ENCODE data around the gene RGS6. TPM values are rescaled to one million over a fixed set of nuclear protein-coding genes. Genes with fewer than 3 reads are reported as not detected.

The RGS6 gene
- total RNA-seq, 1 experiment from 2014 or later: not detected

GRCh38 chr14:72559669-72560255, 627.5 kb downstream of the RGS6 start:
- CTCF ChIA-PET: interaction anchor here (0.7 kb wide), 1 partner anchor 26 kb away, joined by 5 read pairs; no protein-coding TSS in a partner anchor
- H3K4me1 Mint-ChIP-seq (ENCODE audit: low read depth, unreplicated experiment): no peaks in the 10 kb centered on the region
- H3K27ac Mint-ChIP-seq (ENCODE audit: unreplicated experiment): no peak overlapping the region
- TF ChIP-seq, protein P1, sequence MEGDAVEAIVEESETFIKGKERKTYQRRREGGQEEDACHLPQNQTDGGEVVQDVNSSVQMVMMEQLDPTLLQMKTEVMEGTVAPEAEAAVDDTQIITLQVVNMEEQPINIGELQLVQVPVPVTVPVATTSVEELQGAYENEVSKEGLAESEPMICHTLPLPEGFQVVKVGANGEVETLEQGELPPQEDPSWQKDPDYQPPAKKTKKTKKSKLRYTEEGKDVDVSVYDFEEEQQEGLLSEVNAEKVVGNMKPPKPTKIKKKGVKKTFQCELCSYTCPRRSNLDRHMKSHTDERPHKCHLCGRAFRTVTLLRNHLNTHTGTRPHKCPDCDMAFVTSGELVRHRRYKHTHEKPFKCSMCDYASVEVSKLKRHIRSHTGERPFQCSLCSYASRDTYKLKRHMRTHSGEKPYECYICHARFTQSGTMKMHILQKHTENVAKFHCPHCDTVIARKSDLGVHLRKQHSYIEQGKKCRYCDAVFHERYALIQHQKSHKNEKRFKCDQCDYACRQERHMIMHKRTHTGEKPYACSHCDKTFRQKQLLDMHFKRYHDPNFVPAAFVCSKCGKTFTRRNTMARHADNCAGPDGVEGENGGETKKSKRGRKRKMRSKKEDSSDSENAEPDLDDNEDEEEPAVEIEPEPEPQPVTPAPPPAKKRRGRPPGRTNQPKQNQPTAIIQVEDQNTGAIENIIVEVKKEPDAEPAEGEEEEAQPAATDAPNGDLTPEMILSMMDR (IDR thresholded peaks at IDR 0.05; ENCODE audit: unreplicated experiment): no peak
- H3K9me3 Mint-ChIP-seq (ENCODE audit: low read depth, unreplicated experiment): no peaks in the 10 kb centered on the region
- intact Hi-C loops (cut with micrococcal nuclease; ENCODE audit: unreplicated experiment): no loop called here
- peaks cover 100% of the 10 kb centered on the region for H3K27me3 Mint-ChIP-seq (ENCODE audit: unreplicated experiment)
- DNase-seq: no peak
- H3K4me3 Mint-ChIP-seq (ENCODE audit: low read depth, unreplicated experiment): no peak overlapping the region
- H3K36me3 Mint-ChIP-seq (ENCODE audit: insufficient read depth, unreplicated experiment): no peaks in the 10 kb centered on the region
- BruUV-seq (replicated peaks): no TSS peak

GRCh38 chr14:72560331-72560730, 628.1 kb downstream of the RGS6 start:
- Mint-ChIP-seq H3K27me3 (ENCODE audit: unreplicated experiment) (peaks cover 96% of the 10 kb centered on the region), H3K4me1 (ENCODE audit: low read depth, unreplicated experiment) (no peaks in the 10 kb centered on the region), H3K4me3 (ENCODE audit: low read depth, unreplicated experiment) (no peak overlapping the region), H3K36me3 (ENCODE audit: insufficient read depth, unreplicated experiment) (no peaks in the 10 kb centered on the region), H3K27ac (ENCODE audit: unreplicated experiment) (no peak overlapping the region), H3K9me3 (ENCODE audit: low read depth, unreplicated experiment) (no peaks in the 10 kb centered on the region)
- BruUV-seq (replicated peaks): no TSS peak
- TF ChIP-seq, protein P1 (IDR thresholded peaks at IDR 0.05; ENCODE audit: unreplicated experiment): no peak
- CTCF ChIA-PET: interaction anchor here (0.7 kb wide), 1 partner anchor 25 kb away, joined by 5 read pairs; no protein-coding TSS in a partner anchor
- DNase-seq: no peak
- intact Hi-C loops (cut with micrococcal nuclease; ENCODE audit: unreplicated experiment): no loop called here

DNA sequence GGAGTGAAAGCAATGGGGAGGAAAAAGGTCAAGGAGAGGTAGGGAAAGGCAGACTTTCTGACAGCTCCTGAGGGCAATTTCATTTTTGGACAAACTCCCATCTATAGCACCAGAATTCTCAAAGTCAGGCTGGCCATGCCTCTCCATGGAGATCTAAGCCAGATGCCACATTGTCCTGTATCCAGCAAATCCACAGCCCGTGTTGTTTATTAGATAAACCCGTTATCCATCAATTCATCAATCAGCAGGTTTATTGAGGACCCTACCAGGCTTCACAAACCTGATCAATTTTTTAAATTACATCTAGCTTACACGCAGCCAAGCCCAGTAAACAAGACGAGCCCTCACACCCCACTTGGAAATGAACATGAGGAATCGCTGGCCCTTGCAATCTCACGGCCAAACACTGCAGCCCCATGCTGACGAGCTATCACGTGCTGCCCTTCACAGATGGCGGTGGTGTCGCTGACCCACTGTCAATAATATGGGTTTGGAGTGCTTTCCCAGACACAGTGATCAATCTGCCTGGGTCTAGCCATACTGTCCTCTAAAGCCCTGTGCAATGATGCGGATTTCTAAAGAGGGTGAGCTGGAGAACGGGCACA, 628.8 kb downstream of the RGS6 start:
- CTCF ChIA-PET: no interaction called here
- Mint-ChIP-seq H3K36me3 (ENCODE audit: insufficient read depth, unreplicated experiment) (no peaks in the 10 kb centered on the region), H3K27me3 (ENCODE audit: unreplicated experiment) (peaks cover 89% of the 10 kb centered on the region), H3K4me3 (ENCODE audit: low read depth, unreplicated experiment) (no peak overlapping the region), H3K4me1 (ENCODE audit: low read depth, unreplicated experiment) (no peaks in the 10 kb centered on the region), H3K9me3 (ENCODE audit: low read depth, unreplicated experiment) (no peaks in the 10 kb centered on the region), H3K27ac (ENCODE audit: unreplicated experiment) (no peak overlapping the region)
- DNase-seq: no peak
- TF ChIP-seq, protein P1 (IDR thresholded peaks at IDR 0.05; ENCODE audit: unreplicated experiment): no peak
- no TSS peak for BruUV-seq (replicated peaks)
- intact Hi-C loops (cut with micrococcal nuclease; ENCODE audit: unreplicated experiment): no loop called here

DNA sequence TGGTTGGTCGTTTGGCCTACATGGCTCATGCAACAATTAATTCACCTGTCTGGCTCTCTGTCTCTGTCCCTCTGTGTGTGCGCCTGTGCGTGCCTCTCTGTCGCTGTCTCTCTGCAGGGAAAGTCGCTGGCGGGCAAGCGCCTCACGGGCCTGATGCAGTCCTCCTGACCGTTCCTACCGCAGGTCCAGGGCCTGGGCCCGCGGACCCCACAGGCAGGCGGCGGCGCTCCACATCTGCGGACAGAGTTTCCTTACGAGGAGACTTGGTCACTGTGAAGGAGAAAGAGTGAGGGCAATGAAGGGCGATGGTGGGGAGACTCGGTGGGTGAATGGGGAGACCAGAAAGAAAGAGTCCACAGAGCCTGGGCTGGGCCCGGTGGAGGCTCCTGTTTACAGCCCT, 630.1 kb downstream of the RGS6 start:
- no peaks in the 10 kb centered on the region for H3K9me3 Mint-ChIP-seq (ENCODE audit: low read depth, unreplicated experiment)
- H3K27me3 Mint-ChIP-seq (ENCODE audit: unreplicated experiment): peaks cover 81% of the 10 kb centered on the region
- intact Hi-C loops (cut with micrococcal nuclease; ENCODE audit: unreplicated experiment): no loop called here
- H3K4me1 Mint-ChIP-seq (ENCODE audit: low read depth, unreplicated experiment): no peaks in the 10 kb centered on the region
- TF ChIP-seq, protein P1 (IDR thresholded peaks at IDR 0.05; ENCODE audit: unreplicated experiment): no peak
- BruUV-seq (replicated peaks): no TSS peak
- H3K36me3 Mint-ChIP-seq (ENCODE audit: insufficient read depth, unreplicated experiment): no peaks in the 10 kb centered on the region
- no peak overlapping the region for H3K27ac Mint-ChIP-seq (ENCODE audit: unreplicated experiment)
- DNase-seq: no peak
- CTCF ChIA-PET: no interaction called here
- H3K4me3 Mint-ChIP-seq (ENCODE audit: low read depth, unreplicated experiment): no peak overlapping the region
